ENCODE measurements around the gene MUSK.
"Not testable (repeated sequence)": the region's sequence is repeated elsewhere in the genome, so short reads cannot be mapped to it uniquely, and the experiment has no call there.

The MUSK gene

DNA sequence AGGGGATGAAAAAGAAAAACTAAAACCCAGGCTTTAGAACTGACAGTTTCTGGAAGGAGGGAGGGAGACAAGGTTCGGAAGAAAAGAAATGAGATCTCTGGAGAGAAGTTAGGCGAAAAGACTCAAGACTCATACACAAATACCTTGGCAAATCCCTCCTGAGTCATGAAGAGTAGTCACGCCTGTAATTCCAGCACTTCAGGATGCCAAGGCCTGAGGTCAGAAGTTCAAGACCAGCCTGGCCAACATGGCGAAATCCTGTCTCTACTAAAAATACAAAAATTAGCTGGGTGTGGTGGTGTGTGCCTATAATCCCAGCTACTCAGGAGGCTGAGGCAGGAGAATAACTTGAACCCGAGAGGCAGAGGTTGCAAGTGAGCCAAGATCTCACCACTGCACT, 27.3 kb downstream of the MUSK start:
- not testable (repeated sequence) for DNase-seq (ENCODE audit: low read depth)

DNA sequence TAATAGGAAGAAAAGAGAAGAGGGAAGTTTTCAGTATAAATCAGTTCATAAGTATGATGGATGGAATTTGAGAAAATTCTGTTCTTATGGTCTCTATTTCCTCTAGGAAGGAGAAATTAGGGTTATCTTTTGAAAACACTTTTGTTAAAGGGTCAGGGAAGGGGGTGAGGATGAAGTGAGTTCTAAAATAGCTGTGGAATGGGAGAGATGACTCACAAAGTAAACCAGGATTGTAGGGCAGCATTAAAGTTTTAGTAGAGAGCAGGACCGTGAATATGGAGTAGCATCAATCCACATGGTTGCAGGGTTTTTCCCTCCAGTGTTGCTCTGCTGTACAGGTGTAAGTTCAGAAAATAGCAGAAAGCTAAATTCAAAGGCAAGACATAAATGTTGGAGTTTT, 32.4 kb downstream of the MUSK start:
- DNase-seq (ENCODE audit: low read depth), result no peak

DNA sequence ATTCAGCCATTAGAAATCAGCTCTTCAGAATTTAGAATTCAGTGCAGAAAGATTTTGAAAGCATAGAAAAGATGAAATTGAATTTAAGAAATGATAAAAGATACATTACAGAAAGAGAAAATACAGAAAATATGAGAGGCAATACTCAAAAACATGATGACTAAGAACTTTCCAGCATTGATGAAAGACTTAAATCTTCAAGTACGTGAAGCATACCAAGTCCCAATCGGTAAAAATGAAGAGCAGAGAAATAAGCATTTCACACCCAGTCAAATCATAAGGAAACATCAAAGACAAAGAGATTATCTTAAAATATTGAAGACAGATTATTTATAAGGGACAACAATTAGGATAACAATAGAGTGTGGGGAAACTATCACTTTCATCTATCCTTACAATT, 35.1 kb downstream of the MUSK start:
- no peak for DNase-seq (ENCODE audit: low read depth)

DNA sequence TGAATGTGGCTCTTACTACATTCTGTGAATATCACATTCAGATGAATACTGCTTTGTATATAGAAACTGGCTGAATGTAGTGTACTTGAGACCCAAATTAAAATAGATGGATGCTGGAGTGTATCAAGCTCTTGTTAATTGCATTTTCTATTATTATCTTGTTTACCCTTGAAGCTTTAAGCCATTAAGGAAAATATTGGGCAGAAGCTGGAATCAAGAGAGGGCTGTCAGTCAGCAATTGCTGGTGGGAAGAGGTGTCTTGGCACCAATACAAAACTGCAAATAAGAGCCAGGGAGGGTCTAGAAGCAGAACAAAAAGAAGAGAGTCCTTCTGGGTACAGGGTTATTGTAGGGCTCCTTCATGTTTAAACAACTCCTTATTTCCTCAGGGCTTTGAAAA, 38.8 kb downstream of the MUSK start:
- no peak for DNase-seq (ENCODE audit: low read depth)

DNA sequence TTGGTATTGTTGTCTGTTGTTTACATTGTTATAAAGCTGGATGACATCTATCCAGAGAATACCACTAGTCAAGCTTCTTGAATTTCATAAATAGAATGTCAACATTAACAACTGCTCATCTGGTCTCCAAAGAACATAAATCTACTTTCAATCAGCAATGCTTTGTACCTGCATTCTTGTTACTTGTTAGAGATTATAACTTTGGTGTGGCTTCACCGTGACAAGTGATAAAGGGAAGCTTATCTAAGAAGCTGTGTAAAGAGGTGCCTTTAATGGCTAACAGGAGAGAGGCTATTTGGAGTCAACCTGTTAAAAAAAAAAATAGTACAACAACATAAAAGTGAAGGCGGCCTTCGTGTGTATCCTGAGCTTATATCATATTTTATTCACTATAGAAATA, 41.8 kb downstream of the MUSK start:
- DNase-seq (ENCODE audit: low read depth), result no peak

DNA sequence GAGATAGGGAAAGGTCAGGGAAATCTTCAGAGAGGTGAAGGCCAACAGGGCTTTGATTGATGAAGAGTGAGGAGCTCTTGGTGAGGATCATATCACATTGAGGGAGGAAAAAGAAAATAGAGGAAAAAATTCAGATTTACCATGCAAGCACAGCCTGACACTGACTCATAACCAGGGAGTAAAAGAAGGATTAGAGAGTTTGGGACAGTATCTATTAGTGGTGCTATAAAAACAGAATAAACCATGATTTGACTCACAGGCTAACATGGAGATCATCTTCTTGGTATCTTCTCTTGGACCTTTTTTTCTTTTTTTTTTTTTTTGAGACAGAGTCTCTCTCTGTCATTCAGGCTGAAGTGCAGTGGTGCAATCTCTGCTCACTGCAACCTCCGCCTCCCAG, 44.4 kb downstream of the MUSK start:
- DNase-seq (ENCODE audit: low read depth), result no peak

DNA sequence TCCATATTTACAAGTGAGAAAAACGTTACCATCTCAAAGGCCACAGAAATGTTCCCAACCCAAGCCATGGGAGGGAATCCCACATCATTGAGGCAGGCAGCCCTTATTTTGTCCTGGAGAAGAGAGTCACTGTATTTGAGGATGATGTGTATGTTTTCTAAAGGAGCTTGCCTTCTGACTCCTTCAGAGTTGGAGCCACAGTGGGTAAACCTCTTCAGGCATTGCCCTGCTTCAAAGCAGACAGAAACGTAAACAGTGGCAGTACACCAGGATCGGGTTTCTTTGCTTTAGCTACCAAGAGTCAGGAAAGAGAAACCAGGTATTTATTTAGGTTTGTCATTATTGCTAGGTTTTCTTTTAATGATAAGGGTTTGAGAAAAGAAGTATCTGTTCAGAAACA, 45.7 kb downstream of the MUSK start:
- no peak for DNase-seq (ENCODE audit: low read depth)

DNA sequence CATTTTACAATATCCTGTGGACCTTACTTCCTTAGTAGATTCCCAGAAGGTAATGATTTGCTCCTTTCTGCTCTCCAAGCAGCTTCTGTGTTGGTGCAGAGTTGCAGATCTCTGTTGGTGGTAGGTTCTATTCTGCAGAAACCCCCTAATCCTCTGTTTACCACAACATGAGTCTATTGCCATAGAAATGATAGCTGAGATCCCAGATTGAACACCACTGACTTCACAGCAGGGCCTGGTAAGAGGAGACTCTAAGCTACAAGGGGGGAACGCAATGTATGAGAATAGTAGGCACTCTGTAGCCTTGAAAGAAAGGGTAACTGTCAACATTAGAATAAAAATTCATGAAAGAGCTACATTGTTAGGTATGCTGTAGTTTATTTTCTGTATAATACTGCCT, 59.5 kb downstream of the MUSK start:
- DNase-seq (ENCODE audit: low read depth), result no peak

DNA sequence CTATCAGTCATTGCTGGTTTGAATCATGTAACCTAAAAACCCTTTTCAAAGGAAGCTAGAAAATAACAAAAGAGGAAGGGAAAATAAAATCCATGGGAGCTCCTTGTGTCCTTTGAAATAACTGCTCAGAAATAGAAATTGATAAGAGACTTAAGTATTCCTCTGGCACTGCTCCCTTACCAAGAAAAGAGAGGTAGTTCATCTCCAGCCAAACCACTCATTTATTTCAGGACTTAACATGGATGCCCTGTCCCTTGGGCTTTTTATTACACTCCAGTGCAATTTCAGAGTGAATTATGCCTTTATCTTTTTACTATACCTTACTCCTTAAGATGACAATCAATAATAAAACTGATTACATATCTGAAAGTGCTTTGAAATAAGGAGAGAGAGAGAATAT, 61.0 kb downstream of the MUSK start:
- no peak for DNase-seq (ENCODE audit: low read depth)

DNA sequence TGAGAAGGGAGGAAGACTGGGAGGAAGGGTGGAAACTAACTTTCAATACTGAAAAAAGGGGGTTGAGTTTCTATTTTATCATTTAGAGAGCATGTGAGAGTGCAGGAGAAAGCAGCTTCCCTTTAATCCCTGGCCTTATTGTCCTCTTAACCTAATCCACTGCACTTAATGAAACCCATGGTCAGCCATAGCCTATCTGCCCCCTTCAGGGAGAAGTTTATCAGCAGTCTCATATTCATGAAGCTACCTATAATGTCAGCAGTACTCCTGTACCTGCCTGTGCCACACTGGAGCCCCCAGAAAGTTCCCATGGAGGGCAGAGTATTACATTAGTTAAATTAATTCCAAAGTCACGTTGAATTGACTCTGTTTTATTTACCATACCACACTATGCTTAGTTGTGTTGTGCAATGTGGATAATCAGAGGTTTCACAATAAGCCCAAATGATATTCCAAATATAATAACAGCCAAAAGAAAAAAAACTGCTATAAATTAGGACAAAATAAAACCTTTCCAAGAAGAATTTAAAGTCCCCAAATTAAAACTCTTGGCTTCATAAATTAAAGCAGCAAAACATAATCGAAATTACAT, 62.9 kb downstream of the MUSK start:
- DNase-seq (ENCODE audit: low read depth), result no peak

DNA sequence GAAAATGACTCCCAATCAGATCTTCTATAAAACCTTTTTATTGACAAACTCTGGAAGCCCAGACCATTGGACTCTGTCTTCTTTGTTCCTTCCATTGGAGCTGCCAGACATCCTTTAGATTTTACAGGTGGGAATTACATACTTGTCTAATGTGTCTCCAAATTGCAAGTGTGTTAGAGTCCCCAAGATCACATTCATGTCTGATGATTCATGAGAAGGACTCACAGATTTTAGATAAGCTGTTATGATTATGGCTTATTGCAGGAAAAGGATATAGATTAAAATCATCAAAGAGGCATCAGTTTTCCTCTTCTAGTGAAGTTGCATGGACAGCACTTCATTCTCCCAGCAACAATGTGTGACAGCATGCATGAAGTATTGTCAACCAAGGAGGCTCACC, 70.4 kb downstream of the MUSK start:
- no peak for DNase-seq (ENCODE audit: low read depth)

DNA sequence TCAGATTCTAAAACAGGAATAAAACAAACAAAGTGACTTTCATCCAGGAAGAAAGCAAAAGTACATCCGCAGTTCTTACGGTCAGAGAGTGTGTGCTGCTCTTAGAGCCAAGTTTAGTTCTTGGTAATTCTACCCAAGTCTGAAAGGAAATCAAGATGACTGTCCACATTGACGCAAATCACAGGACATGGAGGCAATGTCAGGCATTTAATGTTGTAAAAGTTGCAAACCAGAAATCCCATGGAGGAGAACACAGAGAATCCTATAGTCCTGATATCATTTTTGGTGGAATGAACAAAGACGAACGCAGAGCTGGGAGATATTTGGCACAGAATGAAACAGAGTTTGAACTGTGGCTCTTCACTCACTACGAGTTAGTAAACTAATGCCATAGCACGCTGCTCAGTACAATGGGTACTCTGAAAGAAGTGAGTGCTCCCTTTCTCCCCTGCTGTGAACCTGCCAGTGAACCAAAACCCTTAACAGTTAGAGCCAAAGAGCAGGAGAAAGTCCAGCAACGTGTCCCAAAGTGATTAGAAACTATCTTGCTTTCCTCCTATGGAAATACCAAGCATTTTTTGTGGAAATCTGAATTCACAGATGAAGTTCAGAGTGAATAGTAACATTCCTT, 74.3 kb downstream of the MUSK start:
- DNase-seq (ENCODE audit: low read depth), result no peak

DNA sequence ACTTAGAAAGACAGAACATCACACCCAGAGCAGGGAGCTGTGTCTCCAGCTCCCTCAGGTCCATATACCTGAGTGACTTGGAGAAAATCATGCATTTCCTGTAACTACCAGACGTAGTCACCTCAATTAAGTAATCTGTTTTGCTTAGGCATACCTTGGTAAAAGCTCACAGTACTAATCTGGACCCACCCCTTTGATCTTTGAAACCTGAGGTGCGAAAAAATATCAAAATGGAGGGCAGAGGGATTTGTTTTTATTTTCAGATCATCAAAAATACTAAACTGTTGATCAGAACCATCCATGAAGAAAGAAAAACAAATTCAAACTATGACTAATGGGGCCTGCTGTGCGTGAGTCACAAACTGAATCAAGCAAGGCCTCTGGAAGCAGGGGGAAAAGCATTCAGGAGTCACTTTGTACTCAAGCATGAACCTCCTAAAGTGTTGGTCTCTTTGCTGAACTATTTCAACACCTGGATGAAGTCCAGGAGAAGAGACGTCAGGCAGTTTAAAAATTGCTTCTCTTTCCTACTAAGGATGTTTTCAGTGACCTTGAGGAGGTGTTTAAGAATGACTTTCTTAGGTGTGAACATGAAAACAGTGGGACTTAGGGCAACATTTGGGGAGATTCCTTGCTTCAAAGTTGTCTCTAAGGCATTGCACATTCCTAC, 76.3 kb downstream of the MUSK start:
- no peak for DNase-seq (ENCODE audit: low read depth)

DNA sequence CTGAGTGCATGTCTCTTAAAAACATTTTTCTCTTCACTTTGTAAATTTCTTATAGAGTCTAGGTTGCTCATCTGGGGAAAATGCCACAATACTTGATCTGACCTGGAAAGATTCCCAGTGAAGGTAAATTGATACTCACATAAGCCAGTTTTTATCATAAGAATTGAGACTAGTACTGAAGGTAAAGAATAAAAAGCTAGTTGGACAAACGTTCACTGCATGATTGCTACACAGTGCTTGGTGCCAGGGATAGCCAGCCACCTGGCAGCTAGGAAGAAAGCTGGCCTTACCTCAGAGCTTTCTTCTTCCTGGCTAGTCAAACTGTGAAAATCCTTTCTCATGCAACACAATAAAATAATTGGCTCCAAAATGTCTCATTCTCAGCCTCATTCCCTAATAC, 77.1 kb downstream of the MUSK start:
- no peak for DNase-seq (ENCODE audit: low read depth)

DNA sequence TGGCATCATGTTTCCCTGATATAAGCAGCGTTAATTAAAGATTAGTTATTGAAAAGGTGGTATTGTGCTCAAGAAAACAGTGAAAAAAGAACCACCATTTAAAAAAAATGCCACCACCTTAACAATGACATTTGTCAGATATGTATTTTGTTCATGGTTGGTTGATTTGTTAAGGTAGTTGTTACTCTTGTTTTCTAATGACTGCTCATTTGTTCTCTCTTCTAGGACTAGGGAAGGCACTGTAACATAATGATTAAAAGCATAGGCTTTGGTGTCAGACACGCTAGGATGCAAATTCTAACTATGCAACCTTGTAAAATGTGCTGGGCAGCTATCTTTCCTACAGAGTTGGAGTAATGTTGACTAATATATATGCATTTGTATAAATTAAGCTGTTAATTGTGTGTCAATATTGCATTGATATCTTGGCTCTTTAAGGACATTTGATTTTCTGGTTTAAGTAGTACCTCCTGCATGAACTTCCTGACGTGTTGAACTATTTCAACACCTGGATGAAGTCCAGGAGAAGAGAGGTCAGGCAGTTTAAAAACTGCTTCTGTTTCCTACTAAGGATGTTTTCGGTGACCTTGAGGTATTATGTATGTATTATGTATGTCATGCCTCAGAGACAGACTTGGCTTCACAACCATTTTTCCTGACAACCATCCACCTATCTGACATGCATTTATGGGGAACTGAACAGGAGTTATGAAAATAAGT, 77.8 kb downstream of the MUSK start:
- no peak for DNase-seq (ENCODE audit: low read depth)

DNA sequence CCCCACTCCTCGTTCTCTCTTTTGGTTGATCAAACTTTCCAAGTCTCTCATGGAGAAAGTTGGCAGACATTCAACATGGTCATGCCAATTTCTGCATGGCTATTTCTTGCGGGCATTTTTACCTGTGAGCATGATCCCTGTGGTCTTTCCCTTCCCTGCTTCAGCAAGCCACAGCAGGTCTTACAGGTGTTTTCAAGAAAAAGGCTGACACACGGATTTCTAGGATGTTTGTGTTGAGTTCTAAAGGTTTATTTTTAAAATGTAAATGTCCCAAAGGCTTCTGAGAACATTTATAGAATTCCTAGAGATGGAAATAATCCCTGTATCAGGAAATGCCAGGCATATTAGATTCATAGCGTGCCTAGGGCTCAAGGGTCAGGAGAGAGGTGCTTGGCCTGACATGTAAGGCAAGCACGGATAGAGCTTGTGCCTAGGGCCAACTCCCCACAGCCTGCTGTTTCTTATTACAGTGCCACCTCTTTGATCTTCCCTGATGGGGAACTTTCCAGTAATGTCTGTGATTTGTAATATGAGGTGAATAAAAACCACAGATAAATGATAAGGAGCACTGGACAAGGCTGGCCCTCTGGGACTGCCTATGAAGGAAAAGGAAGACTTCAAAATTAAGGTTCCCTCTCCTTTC, 79.8 kb downstream of the MUSK start:
- no peak for DNase-seq (ENCODE audit: low read depth)

DNA sequence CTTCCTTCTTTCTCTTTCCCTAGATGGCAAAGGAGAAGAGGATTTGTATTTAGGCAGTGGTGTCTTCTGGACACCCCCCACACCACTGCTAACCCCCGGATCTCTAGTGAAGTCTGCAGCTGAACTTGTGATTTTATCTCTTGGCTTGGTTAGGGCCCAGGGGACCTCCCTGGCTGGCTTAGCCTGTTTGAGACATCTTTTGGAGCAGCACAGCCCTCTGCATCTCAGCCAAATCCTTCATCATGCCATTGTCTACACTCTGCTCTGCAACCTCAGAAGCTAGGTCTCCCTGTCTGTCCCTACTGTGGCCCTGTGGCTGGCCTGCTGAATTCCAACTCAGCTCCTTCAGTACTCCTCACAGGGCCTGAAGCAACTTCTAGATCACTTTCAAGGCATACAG, 81.7 kb downstream of the MUSK start:
- no peak for DNase-seq (ENCODE audit: low read depth)

DNA sequence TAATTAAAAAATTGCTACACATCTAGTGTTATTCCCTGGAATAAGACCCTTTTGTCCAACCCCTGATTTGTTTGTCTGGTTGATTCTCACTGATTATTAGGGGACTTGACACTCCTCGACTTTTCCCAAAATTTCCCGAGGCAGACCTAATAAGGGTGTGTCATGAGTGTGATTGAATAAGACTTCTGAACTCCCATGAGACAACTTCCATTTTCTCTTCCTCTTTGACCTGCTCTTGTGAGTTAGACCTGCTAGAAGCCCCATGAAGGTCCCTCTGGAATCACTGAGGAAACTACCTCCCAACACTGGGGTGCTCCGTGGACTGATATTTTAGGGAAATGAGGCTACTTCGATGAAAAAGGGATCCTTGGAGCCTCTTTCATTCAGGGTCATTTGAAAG, 83.4 kb downstream of the MUSK start:
- DNase-seq (ENCODE audit: low read depth), result no peak

DNA sequence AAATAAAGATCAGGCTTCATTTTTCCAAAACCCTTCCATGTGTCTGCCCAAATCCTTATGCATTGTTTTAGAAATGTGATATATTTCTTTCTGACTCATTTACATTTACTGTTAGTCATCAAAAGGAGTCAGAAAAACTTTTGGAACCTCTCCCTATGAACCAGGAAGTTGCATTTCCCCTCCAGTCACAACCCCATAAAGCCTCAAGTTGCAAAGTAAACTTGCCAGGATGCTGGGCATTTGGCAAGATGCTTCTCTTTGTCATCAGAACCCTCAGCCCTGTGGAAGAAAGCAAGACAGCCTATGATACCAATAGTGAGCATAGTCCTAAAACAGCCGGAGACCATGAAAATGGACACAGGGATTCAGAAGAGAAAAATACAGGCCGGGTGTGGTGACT, 84.2 kb downstream of the MUSK start:
- DNase-seq (ENCODE audit: low read depth), result no peak

DNA sequence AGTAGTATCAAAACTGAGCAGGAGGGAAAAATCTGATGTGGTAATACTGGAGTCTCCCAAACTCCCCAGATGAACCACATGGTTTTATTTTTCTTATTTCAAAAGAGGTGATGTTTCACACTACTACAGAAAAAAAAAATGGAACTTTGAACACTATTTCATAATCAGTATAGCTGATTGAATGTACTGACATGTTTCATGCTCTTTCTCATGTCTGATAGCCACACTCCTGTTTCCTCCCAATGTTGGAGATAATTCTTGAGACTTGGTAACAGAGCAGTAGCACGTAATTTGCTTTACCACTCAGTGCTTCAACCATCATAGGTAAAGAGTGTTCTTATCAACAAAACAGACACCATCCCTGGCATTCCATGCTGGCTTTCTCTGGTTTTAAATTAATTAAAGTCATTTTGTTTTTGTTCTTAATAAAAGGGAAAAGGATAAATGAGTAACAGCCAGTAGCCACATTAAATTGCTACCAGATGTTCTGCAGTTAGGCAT, 85.2 kb downstream of the MUSK start:
- no peak for DNase-seq (ENCODE audit: low read depth)

DNA sequence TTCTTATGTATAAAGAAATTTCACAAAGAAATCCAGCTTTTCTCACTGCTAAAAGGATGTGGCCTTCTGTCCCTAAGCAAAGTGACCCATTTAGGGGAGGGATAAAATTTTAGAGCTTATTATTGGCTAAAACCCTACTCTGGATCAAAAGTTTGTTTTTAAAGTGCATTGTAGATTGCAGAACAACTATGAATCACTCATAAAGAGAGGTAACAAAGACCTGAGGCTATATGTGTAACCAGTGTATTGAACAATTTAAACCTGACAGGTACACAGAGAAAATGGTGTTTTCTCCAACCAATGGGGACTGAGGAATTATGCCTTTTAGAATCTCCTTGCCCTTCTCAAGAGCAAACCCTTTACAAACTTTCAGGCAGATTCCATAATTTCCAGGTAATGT, 86.6 kb downstream of the MUSK start:
- no peak for DNase-seq (ENCODE audit: low read depth)

DNA sequence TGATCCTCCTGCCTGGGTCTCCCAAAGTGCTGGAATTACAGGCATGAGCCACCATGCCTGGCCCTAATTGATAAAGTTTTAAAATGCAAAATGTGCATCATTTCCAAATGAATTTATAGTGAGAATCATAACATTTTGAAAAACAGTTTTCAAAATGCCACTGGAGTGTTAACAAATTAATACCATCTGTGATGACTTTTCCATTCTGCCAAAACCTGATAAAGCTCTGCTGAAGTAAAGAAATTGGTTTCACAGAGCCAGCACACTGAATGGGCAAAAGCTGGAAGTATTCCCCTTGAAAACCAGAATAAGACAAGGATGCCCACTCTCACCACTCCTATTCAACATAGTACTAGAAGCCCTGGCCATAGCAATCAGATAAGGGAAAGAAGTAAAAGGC, 89.6 kb downstream of the MUSK start:
- no peak for DNase-seq (ENCODE audit: low read depth)

DNA sequence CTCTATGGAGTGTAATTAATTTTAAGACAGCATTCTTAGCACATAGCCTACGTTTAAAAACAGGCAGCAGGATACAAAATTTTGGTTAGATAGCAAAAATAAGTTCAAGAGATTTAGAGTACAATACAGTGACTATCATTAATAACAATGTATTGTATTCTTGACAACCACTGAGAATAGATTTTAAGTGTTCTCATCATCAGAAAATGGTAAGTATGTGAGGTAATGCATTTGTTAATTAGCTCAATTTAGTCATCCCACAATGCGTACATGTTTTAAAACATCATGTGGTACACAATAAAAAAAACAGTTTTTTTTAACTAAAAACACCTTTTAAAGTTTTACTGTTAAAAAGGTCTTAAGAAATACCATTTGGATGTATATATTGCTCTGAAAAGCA, 94.2 kb downstream of the MUSK start:
- no peak for DNase-seq (ENCODE audit: low read depth)

Measured in activated T-helper 9 cell treated with anti-CD3 and anti-CD28 coated beads, Interleukin-2, amount 50 U/mL, for 16 hours (primary cell).